MM.1S (cell line): ENCODE results near the gene GSG1L2.

ENCODE experiments used
- DNase-seq: peaks from one replicate; pipeline ENCODE4 v3.0.0-alpha.2; 2015
- H2AFZ ChIP-seq: fragments of 300-600 bp; sonication (generic); 2 replicates; pipeline ENCODE4 v1.6.0; 2016; ENCODE audit warnings: antibody characterized with exemption, low read length
- H3F3A ChIP-seq: fragments of 300-600 bp; sonication (generic); 2 replicates; pipeline ENCODE4 v1.6.1; 2016; ENCODE audit warnings: mild to moderate bottlenecking, antibody characterized with exemption, low read length, moderate library complexity, mixed read lengths; ENCODE audit not compliant: insufficient read depth
- H3K27ac ChIP-seq: fragments of 300-600 bp; sonication (generic); 2 replicates; pipeline ENCODE4 v1.5.1; 2016; ENCODE audit warnings: mild to moderate bottlenecking, low read length
- H3K27me3 ChIP-seq: fragments of 300-600 bp; sonication (generic); replicated peaks from 2 replicates; pipeline ENCODE4 v1.6.0; 2016; ENCODE audit warnings: low read length; ENCODE audit not compliant: insufficient read depth
- H3K36me3 ChIP-seq: fragments of 300-600 bp; sonication (generic); replicated peaks from 2 replicates; pipeline ENCODE4 v1.6.1; 2016; ENCODE audit warnings: mild to moderate bottlenecking, low read length, mixed read lengths; ENCODE audit not compliant: insufficient read depth
- H3K4me1 ChIP-seq: fragments of 300-600 bp; sonication (generic); 2 replicates; pipeline ENCODE4 v1.6.1; 2016; ENCODE audit warnings: low read length, mixed read lengths
- H3K4me2 ChIP-seq: fragments of 300-600 bp; sonication (generic); 2 replicates; pipeline ENCODE4 v1.6.0; 2016; ENCODE audit warnings: low read depth, low read length
- H3K4me3 ChIP-seq: fragments of 300-600 bp; sonication (generic); 2 replicates; pipeline ENCODE4 v1.5.1; 2016; ENCODE audit warnings: low read length, mixed read lengths
- H3K79me2 ChIP-seq: fragments of 300-600 bp; sonication (generic); 2 replicates; pipeline ENCODE4 v1.6.1; 2016; ENCODE audit warnings: mixed run types, low read length, mixed read lengths
- H3K9ac ChIP-seq: fragments of 300-600 bp; sonication (generic); 2 replicates; pipeline ENCODE4 v1.6.1; 2016; ENCODE audit warnings: low read length, mixed read lengths
- H3K9me2 ChIP-seq: fragments of 300-600 bp; sonication (generic); replicated peaks from 2 replicates; pipeline ENCODE4 v1.6.1; 2016; ENCODE audit warnings: mild to moderate bottlenecking, low read length, mixed read lengths; ENCODE audit not compliant: insufficient read depth
- H3K9me3 ChIP-seq: fragments of 300-600 bp; sonication (generic); replicated peaks from 2 replicates; pipeline ENCODE4 v1.6.1; 2016; ENCODE audit warnings: mild to moderate bottlenecking, low read length, mixed read lengths; ENCODE audit not compliant: insufficient read depth
- H4K20me1 ChIP-seq: fragments of 300-600 bp; sonication (generic); 2 replicates; pipeline ENCODE4 v1.6.1; 2016; ENCODE audit warnings: mild to moderate bottlenecking, low read length, moderate library complexity, mixed read lengths; ENCODE audit not compliant: insufficient read depth
- EZH2 ChIP-seq: fragments of 300-600 bp; sonication (generic); optimal IDR thresholded peaks from 2 replicates; pipeline ENCODE3; 2017; ENCODE audit warnings: low read depth, mild to moderate bottlenecking, antibody characterized with exemption, low read length, mixed read lengths
- EZH2phosphoT487 ChIP-seq: fragments of 300-600 bp; sonication (generic); IDR thresholded peaks from 2 replicates; pipeline ENCODE4 v1.6.1; 2018; ENCODE audit warnings: antibody characterized with exemption, low read length
- TF ChIP-seq, protein P1 (sequence below): fragments of 300-600 bp; sonication (generic); IDR thresholded peaks from 2 replicates; pipeline ENCODE4 v1.5.1; 2016; ENCODE audit warnings: antibody characterized with exemption, low read length, mixed read lengths

The GSG1L2 gene

DNA sequence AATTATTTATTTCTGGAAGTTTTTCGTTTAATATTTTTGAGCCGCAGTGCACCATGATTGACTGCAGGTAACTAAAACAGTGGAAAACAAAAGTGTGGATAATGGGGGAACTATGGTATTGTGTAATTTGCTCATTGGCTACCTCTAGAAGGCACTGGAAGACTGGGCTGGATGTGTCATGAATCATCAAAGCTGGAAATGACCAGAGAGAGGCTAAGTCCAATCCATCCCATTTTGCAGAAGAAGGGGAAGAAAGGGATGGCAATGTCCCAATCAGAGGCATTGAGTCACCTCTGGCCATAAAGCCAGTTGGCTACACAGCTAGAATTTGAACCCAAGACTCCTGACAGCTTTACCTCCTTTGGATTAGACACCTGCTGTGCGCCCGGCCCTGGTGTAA, 33.2 kb upstream of the GSG1L2 start:
- Histone ChIP-seq H3K4me3 (no peak overlapping the region), H3K27ac (no peak overlapping the region), H3K4me2 (no peak overlapping the region), H4K20me1 (no peaks in the 10 kb centered on the region), H3K9ac (no peak overlapping the region), H2AFZ (no peak overlapping the region), H3K27me3 (no peaks in the 10 kb centered on the region), H3K9me2 (no peaks in the 10 kb centered on the region), H3K9me3 (no peaks in the 10 kb centered on the region), H3K36me3 (no peaks in the 10 kb centered on the region), H3F3A (no peaks in the 10 kb centered on the region), H3K4me1 (no peaks in the 10 kb centered on the region), H3K79me2 (no peaks in the 10 kb centered on the region)
- DNase-seq = no peak
- TF ChIP-seq EZH2 (no peak), EZH2phosphoT487 (no peak)
- TF ChIP-seq, protein P1, sequence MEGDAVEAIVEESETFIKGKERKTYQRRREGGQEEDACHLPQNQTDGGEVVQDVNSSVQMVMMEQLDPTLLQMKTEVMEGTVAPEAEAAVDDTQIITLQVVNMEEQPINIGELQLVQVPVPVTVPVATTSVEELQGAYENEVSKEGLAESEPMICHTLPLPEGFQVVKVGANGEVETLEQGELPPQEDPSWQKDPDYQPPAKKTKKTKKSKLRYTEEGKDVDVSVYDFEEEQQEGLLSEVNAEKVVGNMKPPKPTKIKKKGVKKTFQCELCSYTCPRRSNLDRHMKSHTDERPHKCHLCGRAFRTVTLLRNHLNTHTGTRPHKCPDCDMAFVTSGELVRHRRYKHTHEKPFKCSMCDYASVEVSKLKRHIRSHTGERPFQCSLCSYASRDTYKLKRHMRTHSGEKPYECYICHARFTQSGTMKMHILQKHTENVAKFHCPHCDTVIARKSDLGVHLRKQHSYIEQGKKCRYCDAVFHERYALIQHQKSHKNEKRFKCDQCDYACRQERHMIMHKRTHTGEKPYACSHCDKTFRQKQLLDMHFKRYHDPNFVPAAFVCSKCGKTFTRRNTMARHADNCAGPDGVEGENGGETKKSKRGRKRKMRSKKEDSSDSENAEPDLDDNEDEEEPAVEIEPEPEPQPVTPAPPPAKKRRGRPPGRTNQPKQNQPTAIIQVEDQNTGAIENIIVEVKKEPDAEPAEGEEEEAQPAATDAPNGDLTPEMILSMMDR = no peak

DNA sequence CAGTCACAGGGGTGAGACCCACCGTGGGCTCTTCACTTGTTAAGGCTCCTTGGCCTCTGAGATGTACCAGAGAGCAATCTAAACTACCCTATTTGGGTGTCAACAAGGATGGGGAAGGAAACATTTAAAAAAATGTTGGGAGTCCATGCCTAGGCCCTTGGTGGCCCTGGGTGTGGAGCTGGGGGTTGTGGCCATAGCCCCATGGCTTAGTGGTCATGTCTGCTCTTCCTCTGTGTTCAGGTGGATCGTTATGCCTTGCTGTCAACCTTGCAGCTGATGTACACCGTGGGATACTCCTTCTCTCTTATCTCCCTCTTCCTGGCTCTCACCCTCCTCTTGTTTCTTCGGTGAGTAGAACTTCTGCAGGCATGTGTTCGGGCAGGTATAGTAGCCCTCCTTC, 32.4 kb upstream of the GSG1L2 start:
- Histone ChIP-seq H3K27me3 (no peaks in the 10 kb centered on the region), H3K27ac (no peak overlapping the region), H2AFZ (no peak overlapping the region), H3K4me3 (no peak overlapping the region), H3K9me2 (no peaks in the 10 kb centered on the region), H3K4me2 (no peak overlapping the region), H3K9ac (no peak overlapping the region), H3K9me3 (no peaks in the 10 kb centered on the region), H4K20me1 (no peaks in the 10 kb centered on the region), H3K4me1 (no peaks in the 10 kb centered on the region), H3K36me3 (no peaks in the 10 kb centered on the region), H3K79me2 (no peaks in the 10 kb centered on the region), H3F3A (no peaks in the 10 kb centered on the region)
- DNase-seq = no peak
- TF ChIP-seq, protein P1 = no peak
- TF ChIP-seq EZH2phosphoT487 = no peak
- no peak for TF ChIP-seq EZH2

DNA sequence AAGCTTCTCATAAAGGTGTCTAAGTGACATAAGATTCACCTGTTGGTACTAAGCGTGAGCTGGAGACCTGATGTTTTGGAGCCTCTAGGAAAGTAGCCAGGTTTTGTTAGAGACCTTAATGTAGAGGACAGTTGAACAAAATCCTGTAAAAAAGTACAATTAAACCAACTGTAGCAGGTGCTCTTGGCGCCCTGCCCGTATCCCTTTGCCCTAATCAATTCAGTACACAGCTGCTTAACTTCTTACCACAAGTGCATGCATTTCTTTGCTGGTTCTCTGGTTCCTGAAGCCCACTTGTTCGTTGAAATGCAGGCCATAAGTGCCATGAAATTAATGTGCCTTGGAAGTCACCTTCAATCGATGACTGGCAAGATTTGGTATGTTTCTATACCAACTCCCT, 28.3 kb upstream of the GSG1L2 start:
- no peaks in the 10 kb centered on the region for H4K20me1 ChIP-seq
- no peak overlapping the region for H3K4me2 ChIP-seq
- H3K79me2 ChIP-seq = no peaks in the 10 kb centered on the region
- H3F3A ChIP-seq = no peaks in the 10 kb centered on the region
- no peak overlapping the region for H3K4me3 ChIP-seq
- H3K27ac ChIP-seq = no peak overlapping the region
- 0 out of 2 replicates have a peak, but pooled peaks cover 2% of the 10 kb centered on the region for H3K27me3 ChIP-seq
- DNase-seq = no peak
- H3K9me3 ChIP-seq = no peaks in the 10 kb centered on the region
- H3K36me3 ChIP-seq = no peaks in the 10 kb centered on the region
- TF ChIP-seq EZH2phosphoT487 = no peak
- TF ChIP-seq, protein P1 = no peak
- no peak for TF ChIP-seq EZH2
- H3K4me1 ChIP-seq = no peaks in the 10 kb centered on the region
- no peak overlapping the region for H3K9ac ChIP-seq
- H3K9me2 ChIP-seq = no peaks in the 10 kb centered on the region
- no peak overlapping the region for H2AFZ ChIP-seq
